ENCODE measurements around the gene IL11. TPM values are rescaled to one million over a fixed set of nuclear protein-coding genes. Genes with fewer than 3 reads are reported as not detected.
A peak's percentile ranks its signal among the peaks of the same experiment; 100 is the strongest.

IL11 gene
- total RNA-seq, 1 experiment from 2014 or later: not detected

DNA sequence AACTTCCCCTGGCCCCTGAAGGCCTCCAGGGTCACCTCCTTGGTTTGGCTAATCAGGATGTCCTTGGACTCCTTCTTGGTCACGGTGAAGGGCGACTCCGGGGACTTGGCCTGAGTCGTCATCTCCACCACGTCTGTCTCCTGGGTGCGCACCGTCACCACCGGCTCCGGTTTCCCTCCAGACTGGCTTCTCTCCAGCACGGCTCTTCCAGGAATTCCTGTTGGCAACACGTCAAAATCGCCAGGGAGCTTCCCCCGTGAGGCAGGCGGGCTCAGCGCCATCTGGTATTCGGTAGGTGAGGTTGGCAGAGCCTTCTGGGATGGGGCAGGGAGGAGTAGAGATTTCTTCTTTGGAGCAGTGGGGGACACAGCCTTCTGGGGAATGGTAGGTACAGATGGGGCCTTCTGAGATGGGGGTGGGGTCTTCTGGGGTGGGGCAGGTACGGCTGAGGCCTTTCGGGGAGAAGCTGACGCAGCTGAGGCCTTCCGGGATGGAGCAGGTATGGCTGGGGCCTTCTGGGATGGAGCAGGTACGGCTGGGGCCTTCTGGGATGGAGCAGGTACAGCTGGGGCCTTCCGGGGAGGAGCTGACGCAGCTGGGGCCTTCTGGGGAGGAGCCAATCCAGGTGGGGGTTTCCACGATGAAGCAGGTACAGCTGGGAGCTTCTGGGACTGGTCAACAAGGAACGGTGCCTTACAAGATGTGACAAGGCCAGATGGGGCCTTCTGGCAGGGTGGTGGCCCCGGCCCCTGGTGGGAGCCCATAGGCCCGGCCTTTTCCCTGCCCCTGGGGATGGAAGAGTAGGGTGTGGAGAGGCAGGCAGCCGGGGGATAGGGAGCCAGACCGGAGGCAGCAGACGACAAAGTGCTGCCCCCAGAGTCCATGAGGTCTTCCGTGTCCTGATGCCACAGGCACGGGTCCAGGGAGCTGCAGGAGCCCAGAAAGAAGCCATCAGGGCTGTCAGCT is 11.0 kb downstream of the IL11 start:
- in situ Hi-C loops (cut with HindIII; ENCODE audit: low pct_unique_long_range_greater_than_20kb, low sequenced_read_pairs): no loop called here
- no peak for DNase-seq (ENCODE audit: low read depth)

DNA sequence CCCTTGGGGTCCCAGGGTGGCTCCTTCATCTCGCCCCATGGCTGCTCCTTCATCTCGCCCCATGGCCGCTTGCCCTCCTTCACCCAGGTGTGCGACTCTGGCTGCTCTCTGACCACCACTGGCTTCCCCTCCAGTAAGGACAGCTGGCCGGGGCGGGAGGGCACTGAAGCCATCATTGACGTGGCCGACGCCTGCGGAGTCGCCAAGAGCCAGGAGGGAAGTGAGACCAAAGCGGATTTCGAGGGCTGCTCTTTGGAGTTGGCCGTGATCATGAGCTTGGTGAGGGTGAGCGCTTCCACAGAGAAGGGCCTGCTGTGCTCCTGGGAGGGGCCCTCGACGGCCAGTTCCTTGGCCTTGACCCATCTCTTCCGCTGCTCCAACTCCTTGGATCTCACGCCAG is 11.8 kb downstream of the IL11 start:
- DNase-seq (ENCODE audit: low read depth): no peak
- in situ Hi-C loops (cut with HindIII; ENCODE audit: low pct_unique_long_range_greater_than_20kb, low sequenced_read_pairs): no loop called here

DNA sequence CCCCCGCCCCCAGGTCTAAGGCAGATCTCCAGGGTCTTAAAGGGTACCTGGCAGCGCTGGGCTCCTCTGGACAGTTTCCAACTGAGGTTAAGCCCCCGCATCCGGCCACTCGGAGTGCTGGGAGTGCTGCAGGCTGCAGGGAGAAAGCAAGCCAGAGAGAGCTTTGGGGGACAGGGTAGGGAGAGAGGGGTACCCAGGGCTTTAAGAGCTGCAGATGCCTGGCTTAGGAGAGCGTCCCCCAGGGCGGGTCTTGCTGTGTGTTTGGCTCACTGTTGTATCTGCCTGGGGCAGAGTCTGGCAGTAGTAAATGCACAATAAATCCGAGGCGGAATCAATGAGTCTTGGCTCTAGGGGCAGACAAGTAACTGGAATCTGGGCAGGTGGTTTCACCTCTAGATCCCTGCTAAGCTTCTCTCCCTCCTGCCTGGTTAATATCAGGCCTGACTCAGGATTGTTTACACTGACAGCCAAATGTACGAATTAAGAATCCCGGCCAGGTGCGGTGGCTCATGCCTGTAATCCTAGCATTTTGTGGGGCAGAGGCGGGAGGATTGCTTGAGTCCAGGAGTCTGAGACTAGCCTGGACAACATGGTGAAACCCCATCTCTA is 14.9 kb downstream of the IL11 start:
- in situ Hi-C loops (cut with HindIII; ENCODE audit: low pct_unique_long_range_greater_than_20kb, low sequenced_read_pairs): no loop called here
- DNase-seq (ENCODE audit: low read depth): no peak

DNA sequence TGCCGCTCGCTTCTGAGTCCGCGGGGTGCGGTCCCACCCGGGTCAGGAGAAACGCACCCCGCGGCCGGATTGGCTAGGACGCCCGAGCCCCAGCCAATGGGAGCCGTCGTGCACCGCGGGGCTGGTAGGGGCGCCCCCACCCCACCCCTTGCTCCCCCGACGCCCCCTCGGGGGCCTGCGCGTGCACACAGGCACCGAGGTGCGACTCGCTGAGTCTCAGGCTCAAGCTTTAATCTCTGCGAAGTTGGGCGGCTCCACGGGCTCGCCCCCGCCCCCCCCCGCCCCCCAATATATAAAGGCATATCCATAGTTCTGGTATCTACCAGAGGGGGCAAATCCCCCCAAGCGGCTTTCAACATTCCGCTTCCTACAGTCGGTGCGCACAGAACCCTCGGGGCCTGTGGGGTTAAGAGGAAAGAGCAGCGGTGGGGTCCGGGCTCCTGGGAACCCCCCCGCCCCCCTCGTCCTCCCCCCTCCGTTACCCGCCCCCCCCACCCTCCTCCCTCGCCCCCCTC is 15.5 kb downstream of the IL11 start, which contains the start of gene COX6B2:
Gene COX6B2, minus strand, starts transcription at position 22 of the 515 bp plus-strand sequence. CDS start 198 bp downstream, outside the sequence.
- no peak for DNase-seq (ENCODE audit: low read depth)
- in situ Hi-C loops (cut with HindIII; ENCODE audit: low pct_unique_long_range_greater_than_20kb, low sequenced_read_pairs): no loop called here

DNA sequence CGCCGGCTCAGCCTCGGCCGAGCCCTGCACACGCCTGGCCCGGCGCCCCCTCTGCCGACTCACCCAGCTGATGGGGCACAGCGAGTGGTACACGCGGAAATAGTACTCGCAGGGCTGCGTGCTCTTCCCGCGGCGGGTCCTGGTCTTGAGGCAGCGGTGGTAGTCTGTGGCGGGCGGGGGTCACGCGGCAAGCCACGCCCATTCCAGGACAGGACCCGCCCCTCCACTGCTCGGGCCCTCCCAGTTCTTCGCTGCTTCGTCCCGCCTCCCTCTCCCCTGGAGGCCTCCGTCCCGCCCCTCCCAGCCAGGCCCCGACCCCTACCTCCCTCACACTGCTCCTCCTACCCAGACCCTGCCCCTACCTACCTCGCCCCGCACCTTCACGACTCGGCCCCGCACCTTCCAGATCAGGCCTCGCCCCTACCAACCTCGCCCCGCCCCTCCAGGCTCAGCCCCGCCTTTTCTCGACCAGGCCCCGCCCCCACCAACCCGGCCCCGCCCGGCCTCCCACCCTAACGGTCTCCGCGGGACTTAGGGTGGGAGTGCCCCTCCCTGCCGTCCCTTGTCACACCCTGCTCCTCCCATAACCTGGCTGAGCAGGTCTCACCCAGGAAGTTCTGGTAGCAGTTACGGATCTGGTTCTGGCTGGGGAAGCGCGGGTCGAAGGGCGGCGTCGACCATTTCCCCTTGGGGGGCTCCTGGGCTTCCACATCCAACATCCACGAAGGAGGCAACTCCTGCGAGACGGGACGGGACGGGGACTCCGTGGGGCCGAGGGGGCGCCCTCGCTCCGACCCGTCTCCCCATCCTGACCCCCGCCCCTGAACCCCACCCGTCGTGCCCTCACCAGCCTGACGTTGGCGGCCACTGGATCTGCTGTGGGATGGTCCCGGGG is 16.2 kb downstream of the IL11 start:
- in situ Hi-C loops (cut with HindIII; ENCODE audit: low pct_unique_long_range_greater_than_20kb, low sequenced_read_pairs): no loop called here
- peak; percentile 73 for DNase-seq (ENCODE audit: low read depth)

DNA sequence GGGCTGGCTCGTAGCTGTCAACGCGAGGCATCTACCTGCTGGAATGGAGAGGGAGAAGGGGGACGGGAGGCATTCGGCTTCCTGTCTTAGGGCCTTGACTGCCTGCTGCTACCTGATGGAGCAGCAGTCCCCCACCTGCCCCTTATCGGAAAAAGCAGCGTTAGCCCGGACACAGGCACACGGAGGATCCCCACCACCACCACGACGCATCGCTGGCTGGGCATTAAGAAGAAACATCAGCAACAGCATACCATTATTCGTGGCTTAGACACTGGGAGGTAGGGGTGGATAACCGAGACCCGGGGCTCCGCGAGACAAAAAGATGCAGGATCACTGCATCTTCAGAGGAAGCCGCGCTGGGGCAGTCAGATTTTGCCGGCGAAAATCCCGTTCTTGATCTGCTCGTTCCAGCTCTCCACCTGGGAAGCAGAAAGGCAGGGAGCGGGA is 16.9 kb downstream of the IL11 start:
- no peak for DNase-seq (ENCODE audit: low read depth)
- in situ Hi-C loops (cut with HindIII; ENCODE audit: low pct_unique_long_range_greater_than_20kb, low sequenced_read_pairs): no loop called here

DNA sequence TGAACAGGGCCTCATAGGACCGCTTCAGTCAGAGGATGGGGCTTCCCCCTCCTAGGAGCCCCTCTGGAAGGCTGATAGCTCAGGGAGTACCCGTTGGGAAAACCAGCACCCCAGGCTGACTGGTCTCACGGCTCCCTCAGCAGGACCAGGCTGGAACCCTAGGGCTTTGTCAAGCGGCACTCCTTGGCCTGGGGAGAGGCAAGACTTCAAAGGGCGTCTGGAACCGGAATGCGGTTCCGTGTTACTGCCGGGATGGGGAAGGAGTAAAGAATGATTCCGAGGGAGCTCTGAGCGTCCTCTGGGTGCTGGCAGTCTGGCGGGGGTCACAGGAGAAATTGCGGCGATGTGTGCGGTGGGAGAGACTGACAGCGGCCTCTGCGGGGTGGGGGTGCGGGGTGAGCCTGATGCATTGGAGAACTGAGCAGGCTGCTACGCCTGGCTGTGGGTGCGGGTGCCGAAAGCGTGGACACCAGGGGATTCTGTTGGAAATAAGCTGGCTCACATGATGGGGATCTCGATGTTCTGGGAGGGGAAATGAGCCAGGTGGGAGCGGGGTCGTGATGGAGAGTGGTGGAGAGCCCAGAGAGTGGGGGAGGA is 17.6 kb downstream of the IL11 start:
- no peak for DNase-seq (ENCODE audit: low read depth)
- in situ Hi-C loops (cut with HindIII; ENCODE audit: low pct_unique_long_range_greater_than_20kb, low sequenced_read_pairs): no loop called here

DNA sequence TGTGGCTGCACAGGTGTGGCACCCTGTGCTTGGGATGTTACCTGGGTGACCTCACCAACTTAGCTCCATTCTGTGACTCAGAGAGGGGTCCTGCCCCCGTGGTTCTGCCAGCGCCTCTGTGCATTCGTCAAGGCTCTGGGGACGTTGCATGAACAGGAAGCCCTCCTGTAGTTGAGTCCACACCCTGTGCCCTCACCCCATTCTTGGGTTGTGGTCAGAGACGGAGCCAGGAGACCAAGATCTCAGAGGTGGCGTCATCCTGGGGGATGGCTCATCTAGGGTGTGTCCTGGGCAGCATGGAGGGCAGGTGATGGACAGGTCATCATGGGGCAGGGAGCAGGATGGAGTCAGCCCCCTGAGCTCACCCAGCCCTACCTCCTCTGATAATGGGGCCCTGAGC is 18.2 kb downstream of the IL11 start:
- in situ Hi-C loops (cut with HindIII; ENCODE audit: low pct_unique_long_range_greater_than_20kb, low sequenced_read_pairs): no loop called here
- no peak for DNase-seq (ENCODE audit: low read depth)

DNA sequence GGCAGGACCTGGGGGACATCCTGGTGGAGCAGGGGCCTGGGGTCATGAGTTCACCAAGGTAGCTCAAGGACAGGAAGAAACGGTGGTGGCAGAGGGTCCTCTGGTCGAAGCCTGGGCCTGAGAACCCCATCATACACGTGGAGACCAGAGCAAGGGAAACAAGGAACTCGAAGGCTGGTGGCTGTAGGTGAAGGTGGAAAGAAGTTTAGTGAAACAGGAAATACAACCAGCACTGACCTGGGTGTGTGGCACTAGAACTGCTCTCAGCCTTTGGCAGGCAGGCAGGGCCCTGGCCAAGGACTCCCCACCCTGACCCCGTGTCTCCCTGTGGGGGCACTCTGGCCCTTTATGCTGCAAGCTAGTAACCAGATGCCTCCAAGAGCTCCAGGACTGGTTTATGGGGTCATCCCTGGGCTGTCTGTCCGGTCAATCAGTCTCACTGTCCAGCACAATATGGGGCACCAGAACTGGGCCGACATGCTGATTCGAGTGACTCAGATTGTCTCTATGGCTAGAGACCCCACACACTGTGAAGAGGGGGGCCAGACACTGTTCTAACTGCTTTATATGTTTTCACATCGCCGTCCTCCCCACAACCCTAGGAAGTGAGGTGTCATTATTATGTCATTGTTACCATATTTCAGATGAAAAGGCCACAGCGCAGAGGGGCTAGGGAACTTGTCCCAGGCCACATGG is 19.5 kb downstream of the IL11 start:
- in situ Hi-C loops (cut with HindIII; ENCODE audit: low pct_unique_long_range_greater_than_20kb, low sequenced_read_pairs): no loop called here
- no peak for DNase-seq (ENCODE audit: low read depth)

DNA sequence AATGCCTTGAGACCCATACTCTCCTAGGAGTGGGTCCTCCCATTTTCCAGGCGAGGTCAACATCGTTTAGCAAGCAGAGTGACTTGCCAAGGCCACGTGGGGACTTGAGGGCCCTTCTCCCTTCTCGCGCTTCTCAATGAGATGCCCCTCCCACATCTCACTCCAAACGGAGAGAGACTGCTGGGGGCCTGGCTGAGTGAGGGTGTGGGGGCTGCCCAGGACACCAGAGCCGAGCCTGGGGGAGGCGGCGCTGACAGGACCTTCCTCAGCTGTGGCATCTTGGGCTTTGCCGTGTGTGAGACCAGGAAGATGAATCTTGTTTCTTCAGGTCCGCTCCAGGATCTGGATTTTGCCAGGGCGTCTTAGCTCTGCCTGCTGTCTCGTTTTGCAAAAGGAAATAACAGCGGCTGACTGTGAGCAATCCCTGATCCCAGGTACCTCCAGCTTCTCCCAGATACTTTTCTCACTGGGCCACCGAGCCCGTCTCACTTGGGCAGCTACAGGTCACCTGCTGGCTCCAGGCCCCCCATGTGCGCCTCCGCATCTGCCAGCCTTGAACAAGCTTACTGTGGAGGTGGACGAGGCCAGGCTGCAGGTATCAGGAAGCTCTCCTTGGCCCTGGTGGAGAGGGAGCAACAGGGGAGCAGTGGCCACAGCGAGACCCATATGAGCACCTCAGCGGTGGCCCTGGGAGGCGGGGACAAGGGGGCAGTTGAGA is 21.8 kb downstream of the IL11 start:
- no peak for DNase-seq (ENCODE audit: low read depth)
- in situ Hi-C loops (cut with HindIII; ENCODE audit: low pct_unique_long_range_greater_than_20kb, low sequenced_read_pairs): loop anchor here (10.0 kb wide), 1 partner anchor 54 kb away; no protein-coding TSS in a partner anchor

DNA sequence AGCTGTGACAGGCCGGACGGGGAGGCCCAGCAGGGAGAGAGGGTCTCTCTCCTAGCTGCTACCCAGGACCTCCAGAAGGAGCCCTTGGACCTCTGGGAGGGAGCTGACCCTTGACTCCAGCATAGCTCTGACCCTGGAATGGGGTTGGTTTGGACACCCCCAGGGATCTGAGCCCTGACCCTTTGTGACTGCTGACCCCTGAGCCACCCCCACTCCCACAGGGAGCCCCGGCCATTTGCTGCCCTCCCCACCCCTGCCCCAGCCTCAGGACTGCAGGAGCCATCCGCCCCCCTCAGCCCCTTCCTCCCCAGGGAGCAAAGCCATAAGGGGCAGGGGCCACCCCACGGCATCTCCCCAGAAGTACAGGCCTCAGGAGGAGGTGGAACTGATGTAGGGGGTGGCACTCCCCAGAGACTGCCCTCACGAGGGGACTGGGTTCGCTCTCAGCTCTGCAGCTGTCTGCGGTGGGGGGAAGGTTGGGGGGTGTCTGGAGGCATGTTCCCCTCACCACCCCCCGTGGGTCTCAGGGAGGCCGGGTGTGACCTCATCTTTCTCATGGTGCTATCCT is 22.7 kb downstream of the IL11 start:
- in situ Hi-C loops (cut with HindIII; ENCODE audit: low pct_unique_long_range_greater_than_20kb, low sequenced_read_pairs): loop anchor here (10.0 kb wide), 1 partner anchor 53 kb away; no protein-coding TSS in a partner anchor

DNA sequence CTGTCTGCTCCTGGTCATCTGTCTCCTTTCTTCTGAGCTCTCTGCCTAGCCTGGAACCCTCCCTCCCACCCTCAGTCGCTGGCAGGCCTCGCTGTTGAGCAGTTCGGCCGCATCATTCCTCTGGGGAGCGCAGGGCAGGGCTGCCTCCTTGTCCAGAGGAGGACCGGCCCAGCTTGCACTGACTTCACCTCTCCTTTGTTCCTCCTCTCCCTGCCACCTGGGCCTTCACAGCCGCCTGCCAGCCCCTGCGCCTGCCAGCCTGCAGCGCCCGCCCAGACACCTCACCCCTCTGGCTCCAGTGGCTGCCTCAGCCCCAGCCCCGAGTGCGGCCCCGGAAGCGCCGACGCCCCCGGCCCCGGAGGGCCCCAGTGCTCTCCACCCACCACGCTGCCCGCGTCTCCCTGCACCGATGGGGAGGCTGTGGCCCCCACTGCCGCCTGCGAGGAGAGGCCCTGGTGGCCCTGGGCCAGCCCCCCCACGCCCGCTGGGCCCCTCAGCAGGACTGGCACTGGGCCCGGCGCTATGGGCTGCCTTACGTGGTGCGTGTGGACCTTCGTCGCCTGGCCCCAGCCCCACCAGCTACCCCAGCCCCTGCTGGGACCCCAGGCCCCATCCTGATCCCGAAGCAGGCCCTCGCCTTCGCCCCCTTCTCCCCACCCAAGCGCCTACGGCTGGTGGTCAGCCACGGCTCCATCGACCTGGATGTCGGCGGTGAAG is 23.4 kb downstream of the IL11 start:
- DNase-seq (ENCODE audit: low read depth): no peak
- in situ Hi-C loops (cut with HindIII; ENCODE audit: low pct_unique_long_range_greater_than_20kb, low sequenced_read_pairs): loop anchor here (10.0 kb wide), 1 partner anchor 52 kb away; no protein-coding TSS in a partner anchor

More for the DNA sequence above, 22.7 kb downstream of the IL11 start:
- DNase-seq (ENCODE audit: low read depth): no peak

DNA sequence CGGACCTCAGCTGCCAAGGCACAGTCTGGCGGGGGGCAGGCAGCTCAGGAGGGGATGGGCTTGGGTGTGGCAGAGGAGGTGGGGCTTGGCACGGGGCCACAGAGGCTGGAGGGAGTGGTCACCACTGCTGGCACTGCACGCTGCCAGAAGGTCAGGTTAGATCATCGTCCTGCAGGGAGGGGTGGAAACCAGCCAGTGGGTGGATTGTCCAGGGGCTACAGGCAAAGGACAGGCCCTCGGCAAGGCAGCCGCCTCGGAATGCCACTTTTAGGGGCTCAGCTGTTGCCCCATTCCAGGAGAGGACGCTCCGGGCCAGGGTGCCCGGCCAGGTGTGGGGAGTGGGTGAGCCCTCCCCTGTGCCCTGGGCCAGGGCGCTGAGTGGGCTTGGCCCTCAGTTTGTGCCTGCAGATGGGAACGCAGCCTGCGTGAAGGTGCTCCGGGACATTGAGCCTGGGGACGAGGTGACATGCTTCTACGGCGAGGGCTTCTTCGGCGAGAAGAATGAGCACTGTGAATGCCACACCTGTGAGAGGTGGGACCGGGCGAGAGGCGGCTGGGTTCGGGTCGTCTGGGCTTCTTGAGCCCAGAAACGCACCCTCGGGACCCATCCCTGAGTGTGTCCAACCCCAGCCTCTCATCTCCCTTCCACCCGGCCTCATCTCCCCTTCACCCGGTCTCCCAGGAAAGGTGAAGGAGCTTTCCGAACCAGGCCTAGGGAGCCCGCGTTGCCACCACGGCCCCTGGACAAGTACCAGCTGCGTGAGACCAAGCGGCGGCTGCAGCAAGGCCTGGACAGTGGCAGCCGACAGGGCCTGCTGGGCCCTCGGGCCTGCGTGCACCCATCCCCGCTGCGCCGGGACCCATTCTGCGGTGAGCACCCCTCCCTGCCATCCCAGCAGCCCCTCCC is 24.2 kb downstream of the IL11 start:
- in situ Hi-C loops (cut with HindIII; ENCODE audit: low pct_unique_long_range_greater_than_20kb, low sequenced_read_pairs): loop anchor here (10.0 kb wide), 1 partner anchor 51 kb away; no protein-coding TSS in a partner anchor
- peak; percentile 71 for DNase-seq (ENCODE audit: low read depth)

DNA sequence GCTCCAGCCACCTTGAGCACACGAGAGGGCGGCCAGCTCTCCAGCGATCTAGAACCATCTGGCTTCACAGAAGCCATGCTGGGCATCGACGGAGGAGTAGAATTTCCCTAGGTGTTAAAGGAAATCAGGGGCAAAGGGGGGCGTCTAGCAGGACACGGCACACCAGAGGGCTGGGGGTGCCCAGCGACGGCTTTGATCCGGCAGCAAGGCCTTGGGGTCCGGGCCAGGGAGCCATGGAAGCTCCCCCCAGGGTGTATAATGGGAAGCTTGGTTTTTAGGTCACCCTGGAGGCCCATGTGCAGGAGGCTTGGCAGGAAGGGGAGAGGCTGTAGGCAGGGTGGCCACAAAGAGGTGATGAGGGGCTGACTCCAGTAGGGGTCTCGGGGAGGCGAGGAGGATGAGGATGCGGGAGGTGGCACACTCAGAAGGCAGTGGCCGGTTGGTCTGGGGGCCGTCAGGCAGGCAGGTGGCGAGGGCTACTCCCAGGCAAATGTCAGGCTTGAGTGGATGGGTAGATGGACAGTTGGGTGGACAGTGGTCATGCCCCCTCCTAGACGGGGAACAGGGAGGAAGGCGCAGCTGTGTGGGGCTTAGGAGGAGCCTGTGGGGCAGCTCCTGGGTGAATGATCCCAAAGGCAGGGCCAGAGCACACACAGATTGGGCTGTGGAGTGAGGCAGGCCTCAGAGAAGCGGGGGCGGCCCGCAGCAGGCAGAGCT is 25.0 kb downstream of the IL11 start:
- DNase-seq (ENCODE audit: low read depth): no peak
- in situ Hi-C loops (cut with HindIII; ENCODE audit: low pct_unique_long_range_greater_than_20kb, low sequenced_read_pairs): loop anchor here (10.0 kb wide), 1 partner anchor 50 kb away; no protein-coding TSS in a partner anchor
